Adrenal gland (tissue), 5 donors: ENCODE data around the gene SLC7A14.

ENCODE experiments used
- CTCF ChIP-seq, 6 experiments: fragments of 450-650 bp in 4 of 6; fragments of 200-600 bp in 2 of 6; sonication (generic) in 1 of 6; IDR thresholded peaks; 1 replicate in 5 of 6; 2 replicates in 1 of 6; pipeline versions ENCODE4 v1.5.1 to v1.8.0; 2016 to 2021; ENCODE audit warnings: antibody characterized with exemption in 6 of 6, mild to moderate bottlenecking in 2 of 6, moderate library complexity in 1 of 6
- POLR2A ChIP-seq, 2 donors: fragments of 450-650 bp; IDR thresholded peaks; one replicate each; pipeline ENCODE4 v1.6.1; 2017; ENCODE audit warnings: antibody characterized with exemption in 2 of 2, mild to moderate bottlenecking in 2 of 2, moderate library complexity in 1 of 2
- donor health status: DM: no; HTN: no; CAD: no.

- no peak for TF ChIP-seq CTCF (IDR thresholded peaks at IDR 0.05)
- no peak for TF ChIP-seq POLR2A (IDR thresholded peaks at IDR 0.05)
Observed at GRCh38 chr3:170437696-170438407, 148.0 kb downstream of the SLC7A14 start.
